H9 (cell line): ENCODE data around the gene SCAMP5. TPM values are rescaled to one million over a fixed set of nuclear protein-coding genes. Genes with fewer than 3 reads are reported as not detected.

Experiments used
- DNase-seq: peaks from one replicate; pipeline ENCODE4 v3.0.0-alpha.2; 2017
- H2AFZ ChIP-seq: one replicate; pipeline ENCODE4 v1.6.1; 2013; ENCODE audit warnings: mild to moderate bottlenecking, low read length, control low read depth, moderate library complexity
- H2AK5ac ChIP-seq: 2 replicates; pipeline ENCODE4 v1.6.1; 2013; ENCODE audit warnings: low read length, control low read depth, mixed read lengths; ENCODE audit not compliant: insufficient read length
- H2BK120ac ChIP-seq: one replicate; pipeline ENCODE4 v1.6.1; 2013; ENCODE audit warnings: low read depth, mild to moderate bottlenecking, low read length, control low read depth, inconsistent platforms; ENCODE audit not compliant: poor library complexity, severe bottlenecking
- H2BK12ac ChIP-seq: 2 replicates; pipeline ENCODE4 v1.6.1; 2013; ENCODE audit warnings: low read length, control low read depth, mixed read lengths, low read depth; ENCODE audit not compliant: insufficient read length
- H2BK15ac ChIP-seq: 2 replicates; pipeline ENCODE4 v1.6.1; 2013; ENCODE audit warnings: low read depth, low read length, control low read depth
- H2BK20ac ChIP-seq: one replicate; pipeline ENCODE4 v1.6.1; 2013; ENCODE audit warnings: low read depth, mild to moderate bottlenecking, low read length, control low read depth, inconsistent platforms; ENCODE audit not compliant: poor library complexity, severe bottlenecking
- H2BK5ac ChIP-seq: 2 replicates; pipeline ENCODE4 v1.6.1; 2013; ENCODE audit warnings: low read length, control low read depth, mixed read lengths; ENCODE audit not compliant: insufficient read length
- H3K14ac ChIP-seq: 2 replicates; pipeline ENCODE4 v1.6.1; 2013; ENCODE audit warnings: low read length, control low read depth; ENCODE audit not compliant: insufficient read depth
- H3K18ac ChIP-seq: 2 replicates; pipeline ENCODE4 v1.6.1; 2013; ENCODE audit warnings: low read depth, mild to moderate bottlenecking, mixed read lengths, low read length, control low read depth; ENCODE audit not compliant: insufficient read length
- H3K23ac ChIP-seq: 2 replicates; pipeline ENCODE4 v1.6.1; 2013; ENCODE audit warnings: low read length, control low read depth, mixed read lengths, low read depth; ENCODE audit not compliant: insufficient read length
- H3K23me2 ChIP-seq: 2 replicates; pipeline ENCODE4 v1.6.1; 2013; ENCODE audit warnings: low read depth, mild to moderate bottlenecking, mixed read lengths, low read length, control low read depth; ENCODE audit not compliant: insufficient read length, poor library complexity, severe bottlenecking
- H3K27ac ChIP-seq: 2 replicates; pipeline ENCODE4 v1.5.1; 2013; ENCODE audit warnings: low read length, control low read depth, mixed read lengths, low read depth; ENCODE audit not compliant: insufficient read length
- H3K27me3 ChIP-seq: 2 replicates; pipeline ENCODE4 v1.6.1; 2013; ENCODE audit warnings: low read length, control low read depth, inconsistent platforms; ENCODE audit not compliant: insufficient read depth
- H3K4ac ChIP-seq: 2 replicates; pipeline ENCODE4 v1.6.1; 2013; ENCODE audit warnings: low read depth, mild to moderate bottlenecking, control low read depth, inconsistent platforms, low read length, moderate library complexity
- H3K4me1 ChIP-seq: 2 replicates; pipeline ENCODE4 v1.6.1; 2013; ENCODE audit warnings: low read length, control low read depth, inconsistent platforms; ENCODE audit not compliant: insufficient read depth
- H3K4me2 ChIP-seq: 2 replicates; pipeline ENCODE4 v1.6.1; 2013; ENCODE audit warnings: low read length, control low read depth, mixed read lengths; ENCODE audit not compliant: insufficient read length, insufficient read depth
- H3K56ac ChIP-seq: 2 replicates; pipeline ENCODE4 v1.6.1; 2013; ENCODE audit warnings: low read depth, mild to moderate bottlenecking, mixed read lengths, low read length, control low read depth; ENCODE audit not compliant: insufficient read length
- H3K79me1 ChIP-seq: 2 replicates; pipeline ENCODE4 v1.6.1; 2013; ENCODE audit warnings: low read depth, mild to moderate bottlenecking, moderate library complexity, low read length, control low read depth, inconsistent platforms; ENCODE audit not compliant: insufficient read depth, poor library complexity, severe bottlenecking
- H3K79me2 ChIP-seq: 2 replicates; pipeline ENCODE4 v1.6.1; 2013; ENCODE audit warnings: low read length, control low read depth, inconsistent platforms; ENCODE audit not compliant: insufficient read depth
- H3K9ac ChIP-seq: 2 replicates; pipeline ENCODE4 v1.6.1; 2013; ENCODE audit warnings: low read length, control low read depth, mixed read lengths; ENCODE audit not compliant: insufficient read length; ENCODE audit errors: extremely low read depth
- H3K9me3 ChIP-seq: one replicate; pipeline ENCODE4 v1.6.1; 2013; ENCODE audit warnings: low read depth, low read length, inconsistent platforms; ENCODE audit not compliant: control insufficient read depth
- H3T11ph ChIP-seq: one replicate; pipeline ENCODE4 v1.6.1; 2013; ENCODE audit warnings: mild to moderate bottlenecking, low read length, control low read depth, inconsistent platforms
- H4K20me1 ChIP-seq: one replicate; pipeline ENCODE4 v1.6.1; 2013; ENCODE audit not compliant: control insufficient read depth, insufficient read length, insufficient read depth
- H4K5ac ChIP-seq: 2 replicates; pipeline ENCODE4 v1.6.1; 2013; ENCODE audit warnings: low read depth, mild to moderate bottlenecking, mixed read lengths, low read length, control low read depth; ENCODE audit not compliant: insufficient read length
- H4K8ac ChIP-seq: replicated peaks from 2 replicates; pipeline ENCODE4 v1.6.1; 2013; ENCODE audit warnings: low read length, control low read depth, mixed read lengths, low read depth; ENCODE audit not compliant: insufficient read length
- H4K91ac ChIP-seq: 2 replicates; pipeline ENCODE4 v1.6.1; 2013; ENCODE audit warnings: low read depth, mild to moderate bottlenecking, moderate library complexity, mixed read lengths, low read length, control low read depth; ENCODE audit not compliant: insufficient read length
- H3K27ac Mint-ChIP-seq, 3 experiments: 2 replicates in 2 of 3; 3 replicates in 1 of 3; pipeline ENCODE4 v1.8.0; 2020 to 2021; ENCODE audit warnings: mixed read lengths in 3 of 3, mild to moderate bottlenecking in 1 of 3, moderate library complexity in 1 of 3
- H3K27me3 Mint-ChIP-seq: 2 replicates; pipeline ENCODE4 v1.8.0; 2021; ENCODE audit warnings: low read depth, mild to moderate bottlenecking, moderate library complexity, mixed read lengths
- H3K36me3 Mint-ChIP-seq, 3 experiments: 2 replicates in 2 of 3; 3 replicates in 1 of 3; pipeline ENCODE4 v1.8.0; 2020 to 2021; ENCODE audit warnings: low read depth in 3 of 3, mixed read lengths in 3 of 3; ENCODE audit not compliant: insufficient read depth in 1 of 3
- H3K4me1 Mint-ChIP-seq, 2 experiments: 2 replicates each; pipeline ENCODE4 v1.8.0; 2020; ENCODE audit warnings: mixed read lengths in 2 of 2
- H3K4me3 Mint-ChIP-seq, 2 experiments: 2 replicates in 1 of 2; 3 replicates in 1 of 2; pipeline ENCODE4 v1.8.0; 2020 to 2021; ENCODE audit warnings: mild to moderate bottlenecking in 2 of 2, mixed read lengths in 2 of 2, moderate library complexity in 1 of 2
- H3K9me3 Mint-ChIP-seq, 2 experiments: 2 replicates in 1 of 2; 3 replicates in 1 of 2; pipeline ENCODE4 v1.8.0; 2020; ENCODE audit warnings: mild to moderate bottlenecking in 2 of 2, mixed read lengths in 2 of 2, moderate library complexity in 1 of 2
- CTCF ChIP-seq: fragments of 200-600 bp; sonication (generic); conservative IDR thresholded peaks from 3 replicates; pipeline ENCODE4 v1.8.0; 2021; ENCODE audit warnings: antibody characterized with exemption, mild to moderate bottlenecking
- whole genome bisulfite sequencing: extraction: QIAGEN DNeasy Blood & Tissue Kit; methylation state at CpG from one replicate; pipeline ENCODE4 v1.1.7; 2013; ENCODE audit warnings: missing lambda C conversion rate, low lambda C conversion rate, mixed read lengths; ENCODE audit not compliant: insufficient read length; ENCODE audit errors: extremely low coverage; 5-methylcytosine and 5-hydroxymethylcytosine counted together
- total RNA-seq: library from RNA; stranded (reverse); gene quantifications from 2 replicates; pipeline ENCODE4 v1.2.1, GENCODE V29; 2021

SCAMP5 gene
- total RNA-seq, 1 experiment from 2014 or later: 47.8 TPM

- no peaks in the 10 kb centered on the region for H3K9me3 ChIP-seq
- no peaks in the 10 kb centered on the region for H3K79me1 ChIP-seq
- no peak overlapping the region for H3K4ac ChIP-seq
- Mint-ChIP-seq H3K9me3 (no peaks in the 10 kb centered on the region), H3K4me3 (no peak overlapping the region), H3K36me3 (peaks cover 15 to 37% (median 25%) of the 10 kb centered on the region in 3 experiments; a peak in 6 of 7 replicates), H3K4me1 (peaks cover 3 to 11% of the 10 kb centered on the region in 2 experiments; a peak in 3 of 4 replicates), H3K27me3 (no peaks in the 10 kb centered on the region), H3K27ac (no peak overlapping the region)
- no peak overlapping the region for H3K18ac ChIP-seq
- H4K8ac ChIP-seq: no peak overlapping the region
- no peak overlapping the region for H2BK12ac ChIP-seq
- H3K79me2 ChIP-seq: no peaks in the 10 kb centered on the region
- no peak overlapping the region for H3K9ac ChIP-seq
- H3K14ac ChIP-seq: no peak overlapping the region
- H4K5ac ChIP-seq: no peak overlapping the region
- H3K4me2 ChIP-seq: no peak overlapping the region
- no peak overlapping the region for H2BK20ac ChIP-seq
- H2BK120ac ChIP-seq: no peak overlapping the region
- H4K20me1 ChIP-seq: no peaks in the 10 kb centered on the region
- H2AK5ac ChIP-seq: no peak overlapping the region
- H2BK5ac ChIP-seq: no peak overlapping the region
- H4K91ac ChIP-seq: no peak overlapping the region
- H2AFZ ChIP-seq: no peak overlapping the region
- DNase-seq: no peak
- no peak overlapping the region for H3K27ac ChIP-seq
- TF ChIP-seq CTCF: no peak
- no CpG with 5 or more reads among the region's 6 CpGs for WGBS
- no peak overlapping the region for H3T11ph ChIP-seq
- H2BK15ac ChIP-seq: no peak overlapping the region
- H3K23me2 ChIP-seq: no peaks in the 10 kb centered on the region
- H3K4me1 ChIP-seq: no peaks in the 10 kb centered on the region
- no peak overlapping the region for H3K56ac ChIP-seq
- H3K23ac ChIP-seq: no peak overlapping the region
- no peaks in the 10 kb centered on the region for H3K27me3 ChIP-seq
Measured at GRCh38 chr15:75045332-75046015, 50.1 kb downstream of the SCAMP5 start.
